AG10803 (cell line): ENCODE results near the gene EFCAB6.

Experiments
- DNase-seq: peaks from one replicate; pipeline ENCODE4 v3.0.0; 2010; ENCODE audit warnings: low read depth
- H3K4me3 ChIP-seq: 2 replicates; pipeline ENCODE4 v1.5.1; 2011; ENCODE audit warnings: mild to moderate bottlenecking, low read length, control low read depth
- TF ChIP-seq, protein P1 (sequence below): conservative IDR thresholded peaks from 2 replicates; pipeline ENCODE4 v1.5.1; 2011; ENCODE audit warnings: mild to moderate bottlenecking, low read length, control low read depth, inconsistent platforms

EFCAB6 gene, protein sequence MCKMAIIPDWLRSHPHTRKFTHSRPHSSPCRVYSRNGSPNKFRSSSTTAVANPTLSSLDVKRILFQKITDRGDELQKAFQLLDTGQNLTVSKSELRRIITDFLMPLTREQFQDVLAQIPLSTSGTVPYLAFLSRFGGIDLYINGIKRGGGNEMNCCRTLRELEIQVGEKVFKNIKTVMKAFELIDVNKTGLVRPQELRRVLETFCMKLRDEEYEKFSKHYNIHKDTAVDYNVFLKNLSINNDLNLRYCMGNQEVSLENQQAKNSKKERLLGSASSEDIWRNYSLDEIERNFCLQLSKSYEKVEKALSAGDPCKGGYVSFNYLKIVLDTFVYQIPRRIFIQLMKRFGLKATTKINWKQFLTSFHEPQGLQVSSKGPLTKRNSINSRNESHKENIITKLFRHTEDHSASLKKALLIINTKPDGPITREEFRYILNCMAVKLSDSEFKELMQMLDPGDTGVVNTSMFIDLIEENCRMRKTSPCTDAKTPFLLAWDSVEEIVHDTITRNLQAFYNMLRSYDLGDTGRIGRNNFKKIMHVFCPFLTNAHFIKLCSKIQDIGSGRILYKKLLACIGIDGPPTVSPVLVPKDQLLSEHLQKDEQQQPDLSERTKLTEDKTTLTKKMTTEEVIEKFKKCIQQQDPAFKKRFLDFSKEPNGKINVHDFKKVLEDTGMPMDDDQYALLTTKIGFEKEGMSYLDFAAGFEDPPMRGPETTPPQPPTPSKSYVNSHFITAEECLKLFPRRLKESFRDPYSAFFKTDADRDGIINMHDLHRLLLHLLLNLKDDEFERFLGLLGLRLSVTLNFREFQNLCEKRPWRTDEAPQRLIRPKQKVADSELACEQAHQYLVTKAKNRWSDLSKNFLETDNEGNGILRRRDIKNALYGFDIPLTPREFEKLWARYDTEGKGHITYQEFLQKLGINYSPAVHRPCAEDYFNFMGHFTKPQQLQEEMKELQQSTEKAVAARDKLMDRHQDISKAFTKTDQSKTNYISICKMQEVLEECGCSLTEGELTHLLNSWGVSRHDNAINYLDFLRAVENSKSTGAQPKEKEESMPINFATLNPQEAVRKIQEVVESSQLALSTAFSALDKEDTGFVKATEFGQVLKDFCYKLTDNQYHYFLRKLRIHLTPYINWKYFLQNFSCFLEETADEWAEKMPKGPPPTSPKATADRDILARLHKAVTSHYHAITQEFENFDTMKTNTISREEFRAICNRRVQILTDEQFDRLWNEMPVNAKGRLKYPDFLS (N-terminal part only)

DNA sequence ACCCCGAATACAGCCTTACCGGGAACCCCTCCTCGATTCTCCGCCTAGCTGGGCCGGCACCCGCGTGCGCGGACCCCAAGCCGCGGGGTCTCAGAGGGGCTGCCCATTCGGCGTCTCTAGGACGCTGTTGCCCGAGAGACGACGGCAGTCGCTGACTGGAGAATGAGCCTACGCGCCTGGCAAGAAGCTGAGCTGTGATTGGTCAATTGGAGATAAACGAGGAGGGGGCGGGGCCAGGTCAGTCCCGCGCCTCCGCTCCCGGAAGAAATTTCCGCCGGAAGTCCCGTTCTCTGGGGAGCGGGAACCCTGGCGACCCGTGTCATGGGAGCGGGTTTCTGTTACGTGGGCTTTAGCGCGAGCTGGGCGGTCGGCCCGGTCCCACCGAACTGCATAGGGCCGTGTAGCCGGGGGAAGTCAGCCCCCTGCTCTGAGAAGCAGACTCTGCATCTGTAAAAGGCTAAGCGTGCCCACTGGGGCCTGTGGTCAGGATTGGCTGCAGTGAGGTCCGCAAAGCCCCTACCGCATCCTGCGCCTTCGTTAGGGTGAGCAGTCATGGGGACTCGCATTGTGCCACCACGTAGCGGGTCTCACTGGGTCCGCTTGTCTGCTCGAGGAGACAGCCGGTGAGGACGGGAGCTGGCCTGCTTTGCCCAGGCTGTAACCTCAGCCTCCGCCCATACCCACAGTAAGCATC lies at the start of gene EFCAB6:
Gene EFCAB6 (minus strand): TSS at position 157 of the 694 bp plus-strand sequence. CDS start 29,987 bp downstream, outside the sequence.
- TF ChIP-seq, protein P1, sequence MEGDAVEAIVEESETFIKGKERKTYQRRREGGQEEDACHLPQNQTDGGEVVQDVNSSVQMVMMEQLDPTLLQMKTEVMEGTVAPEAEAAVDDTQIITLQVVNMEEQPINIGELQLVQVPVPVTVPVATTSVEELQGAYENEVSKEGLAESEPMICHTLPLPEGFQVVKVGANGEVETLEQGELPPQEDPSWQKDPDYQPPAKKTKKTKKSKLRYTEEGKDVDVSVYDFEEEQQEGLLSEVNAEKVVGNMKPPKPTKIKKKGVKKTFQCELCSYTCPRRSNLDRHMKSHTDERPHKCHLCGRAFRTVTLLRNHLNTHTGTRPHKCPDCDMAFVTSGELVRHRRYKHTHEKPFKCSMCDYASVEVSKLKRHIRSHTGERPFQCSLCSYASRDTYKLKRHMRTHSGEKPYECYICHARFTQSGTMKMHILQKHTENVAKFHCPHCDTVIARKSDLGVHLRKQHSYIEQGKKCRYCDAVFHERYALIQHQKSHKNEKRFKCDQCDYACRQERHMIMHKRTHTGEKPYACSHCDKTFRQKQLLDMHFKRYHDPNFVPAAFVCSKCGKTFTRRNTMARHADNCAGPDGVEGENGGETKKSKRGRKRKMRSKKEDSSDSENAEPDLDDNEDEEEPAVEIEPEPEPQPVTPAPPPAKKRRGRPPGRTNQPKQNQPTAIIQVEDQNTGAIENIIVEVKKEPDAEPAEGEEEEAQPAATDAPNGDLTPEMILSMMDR, result no peak
- peak; percentile 90 for DNase-seq
- peak within 1 kb of the TSS; percentile 98 for H3K4me3 ChIP-seq

DNA sequence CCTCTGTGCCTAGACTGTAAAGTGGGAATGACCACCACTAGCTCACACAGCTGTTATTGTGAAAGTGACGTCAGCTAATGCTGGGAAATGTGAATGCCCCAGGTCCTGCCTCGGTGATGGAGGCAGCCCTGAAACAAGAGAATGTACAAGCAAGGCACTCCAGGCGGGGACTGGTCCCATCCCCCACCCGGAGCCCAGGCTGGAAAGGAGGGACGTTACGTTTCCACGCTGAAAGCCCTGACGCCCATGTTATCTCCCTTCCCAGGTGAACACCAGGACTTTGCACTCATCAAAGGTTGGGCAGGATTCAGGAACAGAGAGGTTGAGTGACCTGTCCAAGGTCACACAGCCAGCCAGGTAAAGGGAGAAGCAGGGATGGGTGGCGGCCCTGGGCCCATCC lies 49.4 kb upstream of the EFCAB6 start:
- TF ChIP-seq, protein P1, result no peak
- DNase-seq, result no peak
- no peak overlapping the region; the same call in 1 of the 2 replicates for H3K4me3 ChIP-seq

DNA sequence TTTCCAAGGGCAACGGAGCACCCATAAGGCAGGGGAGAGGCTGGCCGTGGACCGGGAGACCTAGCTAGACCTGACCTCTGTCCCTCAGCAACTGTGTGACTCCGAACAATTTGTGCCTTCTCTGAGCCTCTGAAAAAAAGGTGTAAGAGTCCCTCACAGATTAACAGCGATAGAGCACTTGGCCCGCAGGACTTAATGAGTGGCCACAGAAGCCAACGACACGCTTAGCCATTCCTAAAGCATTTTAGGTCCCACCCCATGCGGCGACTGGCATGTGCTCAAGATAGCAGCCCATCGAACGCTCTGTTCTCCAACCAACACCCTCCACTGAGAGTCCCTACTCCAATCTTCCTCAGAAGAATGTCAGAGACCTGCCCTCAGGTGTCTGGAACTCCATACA lies 48.7 kb upstream of the EFCAB6 start:
- TF ChIP-seq, protein P1, result no peak
- DNase-seq, result no peak
- H3K4me3 ChIP-seq, result no peak overlapping the region

DNA sequence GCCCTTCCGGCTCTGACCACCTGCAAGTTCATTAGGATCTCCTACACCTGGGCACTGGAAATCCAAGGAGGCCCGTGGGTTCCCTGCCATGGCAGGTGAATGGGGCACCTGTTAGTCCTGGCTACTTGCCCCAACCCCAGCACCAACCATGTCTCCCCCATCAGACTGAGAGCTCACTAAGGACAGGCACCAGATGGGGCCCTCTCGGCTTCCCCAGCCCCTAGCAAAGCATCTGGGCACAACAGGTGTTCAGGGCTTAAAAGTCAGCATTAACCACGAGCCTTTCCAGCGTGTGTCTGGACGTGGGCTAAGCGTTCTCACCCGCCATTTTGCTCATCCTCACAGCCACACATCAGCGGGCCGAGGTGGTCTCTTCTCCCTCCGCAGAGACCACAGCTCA lies 48.0 kb upstream of the EFCAB6 start:
- no peak overlapping the region for H3K4me3 ChIP-seq
- no peak for DNase-seq
- TF ChIP-seq, protein P1, result no peak

DNA sequence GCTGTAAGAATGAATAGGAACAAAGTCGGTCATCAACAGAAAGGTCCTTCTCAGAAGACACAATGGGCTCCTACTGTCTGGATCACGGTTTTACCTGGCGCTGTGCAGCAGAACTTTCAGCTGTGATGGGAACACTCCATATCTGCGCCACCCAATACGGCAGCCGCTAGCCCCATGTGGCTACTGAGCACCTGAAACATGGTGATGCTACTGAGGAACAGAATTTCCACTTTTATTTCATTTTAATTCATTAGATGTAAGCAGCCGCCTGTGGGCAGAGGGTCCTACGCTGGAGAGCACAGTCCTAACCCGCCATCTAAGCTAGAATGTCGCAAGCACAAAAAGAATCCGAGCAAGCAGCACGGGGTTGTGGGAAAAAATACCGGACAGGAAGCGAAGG lies 47.5 kb upstream of the EFCAB6 start:
- no peak overlapping the region for H3K4me3 ChIP-seq
- TF ChIP-seq, protein P1, result no peak
- DNase-seq, result no peak

DNA sequence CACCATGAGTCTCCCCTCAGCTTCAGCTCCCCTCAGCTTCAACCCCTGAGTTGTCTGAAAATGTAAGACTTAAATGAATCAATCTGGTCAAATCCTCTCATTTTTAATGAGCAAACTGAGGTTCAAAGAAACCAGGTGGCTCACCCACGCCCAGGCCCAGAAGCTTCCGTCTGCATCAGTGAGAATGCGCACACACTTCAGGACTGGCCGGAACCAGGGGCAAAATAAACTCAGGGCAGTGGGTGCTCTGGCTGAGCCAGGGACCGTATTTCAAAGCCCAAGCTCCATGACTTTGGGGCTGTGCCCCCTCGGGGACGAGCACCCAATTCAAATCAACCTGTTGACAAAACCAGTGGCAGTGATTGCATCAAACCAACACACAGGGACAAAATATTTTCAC lies 47.1 kb upstream of the EFCAB6 start:
- no peak for DNase-seq
- TF ChIP-seq, protein P1, result no peak
- H3K4me3 ChIP-seq, result no peak overlapping the region
